GM18499 (cell line): ENCODE results near the gene NME1.

Experiments used
- ATAC-seq: cut with Tn5 transposase; IDR thresholded peaks from one replicate; pipeline ENCODE4 v1.9.1; 2021; ENCODE audit warnings: moderate number of reproducible peaks; ENCODE audit not compliant: insufficient read depth, unreplicated experiment

Gene NME1

DNA sequence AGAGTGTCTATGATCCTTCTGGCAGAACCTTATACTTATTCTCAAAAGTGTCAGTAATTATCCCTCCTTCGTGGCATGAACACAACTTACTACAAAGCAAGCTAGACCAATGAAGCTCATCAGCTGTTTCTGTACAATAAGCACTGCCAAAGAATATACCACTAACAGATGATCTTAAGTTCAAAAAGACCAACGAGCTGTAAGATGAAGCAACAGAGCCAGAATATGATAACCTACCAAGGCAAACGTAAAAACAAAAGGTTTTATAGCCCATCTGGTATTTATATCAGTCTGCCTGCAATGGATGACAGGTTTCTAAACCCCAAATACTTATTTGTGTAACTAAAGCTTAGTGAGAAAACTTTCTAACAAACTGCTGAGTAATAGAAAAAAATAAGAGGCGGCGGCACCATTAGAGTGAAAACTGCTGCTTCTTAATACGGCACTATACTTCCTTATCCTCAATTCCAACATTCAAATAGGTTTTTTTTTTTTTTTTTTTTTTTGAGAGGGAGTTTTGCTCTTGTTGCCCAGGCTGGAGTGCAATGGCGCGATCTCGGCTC lies 35.0 kb downstream of the NME1 start:
- ATAC-seq, result no peak

GRCh38 chr17:51189162-51189561 lies 35.8 kb downstream of the NME1 start:
- ATAC-seq, result no peak

- ATAC-seq, result no peak
These were observed 36.3 kb downstream of the NME1 start for GRCh38 chr17:51189628-51190027.

GRCh38 chr17:51191895-51192294 lies 38.5 kb downstream of the NME1 start:
- no peak for ATAC-seq

- no peak for ATAC-seq
These were observed 44.4 kb downstream of the NME1 start for GRCh38 chr17:51197754-51198153.

DNA sequence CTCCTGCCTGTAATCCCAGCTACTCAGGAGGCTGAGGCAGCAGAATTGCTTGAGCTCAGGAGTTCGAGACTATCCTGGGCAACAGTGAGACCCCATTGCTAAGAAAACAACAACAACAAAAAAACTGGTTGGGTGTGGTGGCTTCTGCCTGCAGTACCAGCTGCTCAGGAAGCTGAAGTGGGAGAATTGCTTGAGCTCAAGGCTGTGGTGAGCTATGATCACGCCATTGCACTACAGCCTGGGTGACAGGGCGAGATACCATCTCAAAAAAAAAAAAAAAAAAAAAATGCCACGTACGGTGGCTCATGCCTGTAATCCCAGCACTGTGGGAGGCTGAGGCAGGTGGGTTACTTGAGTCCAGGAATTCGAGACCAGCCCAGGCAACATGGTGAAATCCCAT lies 46.9 kb downstream of the NME1 start:
- no peak for ATAC-seq

DNA sequence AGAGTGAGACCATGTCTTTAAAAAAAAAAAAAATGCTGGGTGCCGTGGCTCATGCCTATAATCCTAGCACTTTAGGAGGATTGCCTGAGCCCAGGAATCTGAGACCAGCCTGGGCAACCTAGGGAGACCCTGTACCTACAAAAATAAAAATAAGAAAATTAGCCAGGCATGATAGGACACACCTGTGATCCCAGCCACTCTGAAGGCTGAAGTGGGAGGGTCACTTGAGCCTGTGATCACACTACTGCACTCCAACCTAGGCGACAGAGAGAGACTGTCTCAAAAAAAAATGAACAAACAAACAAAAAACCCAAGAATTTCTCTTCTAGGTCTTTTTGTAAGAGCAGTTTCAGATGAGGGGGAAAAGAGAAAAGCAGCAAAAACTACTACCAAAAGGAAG lies 47.5 kb downstream of the NME1 start:
- ATAC-seq, result no peak

DNA sequence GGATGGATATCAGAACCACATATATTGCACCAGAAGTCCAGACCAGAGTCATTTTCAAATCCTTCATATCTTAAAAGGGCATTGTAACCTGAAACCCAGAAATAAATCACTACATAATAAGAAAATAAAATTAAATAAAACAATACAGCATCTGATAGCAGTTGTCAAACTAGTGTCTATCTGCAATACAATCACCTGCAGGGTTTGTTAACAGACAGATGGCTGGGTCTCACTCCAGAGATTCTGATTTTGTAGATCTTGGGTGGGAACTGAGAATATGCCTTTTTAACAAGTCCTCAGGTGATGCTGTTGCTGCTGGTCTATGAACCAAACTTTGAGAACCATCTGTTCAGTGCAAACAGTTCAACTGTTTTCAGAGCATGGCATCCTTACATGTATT lies 50.5 kb downstream of the NME1 start:
- no peak for ATAC-seq
